Kidney epithelial cell (primary cell): ENCODE measurements around the gene WDR3. TPM values are rescaled to one million over a fixed set of nuclear protein-coding genes. Genes with fewer than 3 reads are reported as not detected.

ENCODE experiments used
- DNase-seq: peaks from one replicate; pipeline ENCODE4 v3.0.0-alpha.2; 2010; ENCODE audit warnings: low read depth
- H3K27me3 ChIP-seq: 2 replicates; pipeline ENCODE4 v1.6.0; 2011; ENCODE audit warnings: low read length; ENCODE audit not compliant: control insufficient read depth, insufficient read depth
- H3K36me3 ChIP-seq: 2 replicates; pipeline ENCODE4 v1.5.1; 2011; ENCODE audit warnings: low read length; ENCODE audit not compliant: control insufficient read depth, insufficient read depth
- H3K4me3 ChIP-seq: 2 replicates; pipeline ENCODE4 v1.5.1; 2011; ENCODE audit warnings: low read depth, mild to moderate bottlenecking, control low read depth, low read length
- total RNA-seq: library from RNA; depleted of rRNA; stranded (reverse); fragments of >200 nt; gene quantifications from 2 replicates; pipeline ENCODE4 v1.2.3, GENCODE V29; 2015
- TF ChIP-seq, protein P1 (sequence below): IDR thresholded peaks from 2 replicates; pipeline ENCODE4 v1.5.1; 2011; ENCODE audit warnings: mild to moderate bottlenecking, moderate library complexity, low read length, control low read depth, inconsistent platforms; ENCODE audit not compliant: insufficient read depth, poor library complexity, severe bottlenecking

Gene WDR3
- 16.5 and 28.8 TPM in 2 replicates for total RNA-seq

- peak; percentile 96 for DNase-seq
- TF ChIP-seq, protein P1, sequence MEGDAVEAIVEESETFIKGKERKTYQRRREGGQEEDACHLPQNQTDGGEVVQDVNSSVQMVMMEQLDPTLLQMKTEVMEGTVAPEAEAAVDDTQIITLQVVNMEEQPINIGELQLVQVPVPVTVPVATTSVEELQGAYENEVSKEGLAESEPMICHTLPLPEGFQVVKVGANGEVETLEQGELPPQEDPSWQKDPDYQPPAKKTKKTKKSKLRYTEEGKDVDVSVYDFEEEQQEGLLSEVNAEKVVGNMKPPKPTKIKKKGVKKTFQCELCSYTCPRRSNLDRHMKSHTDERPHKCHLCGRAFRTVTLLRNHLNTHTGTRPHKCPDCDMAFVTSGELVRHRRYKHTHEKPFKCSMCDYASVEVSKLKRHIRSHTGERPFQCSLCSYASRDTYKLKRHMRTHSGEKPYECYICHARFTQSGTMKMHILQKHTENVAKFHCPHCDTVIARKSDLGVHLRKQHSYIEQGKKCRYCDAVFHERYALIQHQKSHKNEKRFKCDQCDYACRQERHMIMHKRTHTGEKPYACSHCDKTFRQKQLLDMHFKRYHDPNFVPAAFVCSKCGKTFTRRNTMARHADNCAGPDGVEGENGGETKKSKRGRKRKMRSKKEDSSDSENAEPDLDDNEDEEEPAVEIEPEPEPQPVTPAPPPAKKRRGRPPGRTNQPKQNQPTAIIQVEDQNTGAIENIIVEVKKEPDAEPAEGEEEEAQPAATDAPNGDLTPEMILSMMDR: no peak
- no peaks in the 10 kb centered on the region for H3K36me3 ChIP-seq
- peak within 1 kb of the TSS; percentile 69 for H3K4me3 ChIP-seq
- no peaks in the 10 kb centered on the region for H3K27me3 ChIP-seq
Measured at GRCh38 chr1:117929343-117930172, at the start of gene WDR3, which contains the start of gene GDAP2. Gene WDR3, plus strand, starts transcription at chr1:117929739. Its CDS starts 3,581 bp downstream, at chr1:117933320. Gene GDAP2, minus strand, starts transcription at chr1:117929621. Its CDS starts 9,264 bp downstream, at chr1:117920357.

GRCh38 chr1:117883616-117884015, 45.9 kb upstream of the WDR3 start:
- no peaks in the 10 kb centered on the region for H3K36me3 ChIP-seq
- TF ChIP-seq, protein P1: no peak
- DNase-seq: no peak

GRCh38 chr1:117886101-117886795, 43.3 kb upstream of the WDR3 start:
- DNase-seq: no peak

More at GRCh38 chr1:117883616-117884015, 45.9 kb upstream of the WDR3 start:
- no peaks in the 10 kb centered on the region for H3K27me3 ChIP-seq
- H3K4me3 ChIP-seq: no peak overlapping the region

GRCh38 chr1:117890452-117890851, 39.1 kb upstream of the WDR3 start:
- DNase-seq: no peak

More at GRCh38 chr1:117886101-117886795, 43.3 kb upstream of the WDR3 start:
- TF ChIP-seq, protein P1: no peak
- Histone ChIP-seq H3K27me3 (no peaks in the 10 kb centered on the region), H3K36me3 (no peaks in the 10 kb centered on the region), H3K4me3 (no peak overlapping the region)

DNA sequence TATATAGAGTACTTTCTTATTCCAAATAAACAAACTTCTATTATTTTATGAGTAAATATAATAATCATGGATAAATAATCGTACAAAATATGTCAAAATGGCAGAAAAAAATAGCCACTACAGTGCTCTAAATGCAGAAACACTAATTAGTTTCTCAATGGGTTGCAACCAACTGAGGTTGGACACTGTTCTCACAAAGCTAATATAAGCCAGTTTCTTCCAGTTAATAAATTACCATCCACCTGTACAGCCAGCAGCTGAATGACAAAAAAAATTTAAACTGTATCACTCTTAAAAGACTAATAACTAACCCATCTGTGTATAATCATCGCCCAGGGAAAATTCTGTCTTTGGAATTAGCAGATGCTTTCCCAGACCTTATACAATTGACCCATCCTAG, 37.0 kb upstream of the WDR3 start:
- TF ChIP-seq, protein P1: no peak
- no peaks in the 10 kb centered on the region for H3K36me3 ChIP-seq
- H3K27me3 ChIP-seq: no peaks in the 10 kb centered on the region
- DNase-seq: no peak
- no peak overlapping the region for H3K4me3 ChIP-seq

More at GRCh38 chr1:117890452-117890851, 39.1 kb upstream of the WDR3 start:
- H3K4me3 ChIP-seq: no peak overlapping the region
- no peaks in the 10 kb centered on the region for H3K27me3 ChIP-seq
- H3K36me3 ChIP-seq: no peaks in the 10 kb centered on the region
- TF ChIP-seq, protein P1: no peak
